Endothelial cell of umbilical vein (primary cell): Measurements from ENCODE around the gene C1orf115.

ENCODE experiments used
- EZH2 ChIP-seq: IDR thresholded peaks from 2 replicates; pipeline ENCODE4 v1.6.1; 2012; ENCODE audit warnings: borderline replicate concordance, low read depth, mild to moderate bottlenecking, moderate library complexity, low read length, inconsistent platforms; ENCODE audit not compliant: severe bottlenecking
- FOS ChIP-seq: IDR thresholded peaks from 2 replicates; pipeline ENCODE4 v1.6.1; 2011; ENCODE audit warnings: mild to moderate bottlenecking, low read length, moderate library complexity, borderline replicate concordance; ENCODE audit not compliant: insufficient read depth
- POLR2A ChIP-seq: IDR thresholded peaks from 2 replicates; pipeline ENCODE4 v1.6.1; 2012; ENCODE audit warnings: low read depth, mild to moderate bottlenecking, control low read depth, low read length
- TF ChIP-seq, protein P1 (sequence below), 2 donors: IDR thresholded peaks; 1 replicate in 1 of 2; 2 replicates in 1 of 2; pipeline ENCODE4 v1.5.1; 2011; ENCODE audit warnings: low read length in 2 of 2, mild to moderate bottlenecking in 2 of 2, moderate library complexity in 2 of 2, control low read depth in 1 of 2, inconsistent platforms in 1 of 2, low read depth in 1 of 2; ENCODE audit not compliant: insufficient read depth in 1 of 2; ENCODE audit errors: extremely low read depth in 1 of 2

DNA sequence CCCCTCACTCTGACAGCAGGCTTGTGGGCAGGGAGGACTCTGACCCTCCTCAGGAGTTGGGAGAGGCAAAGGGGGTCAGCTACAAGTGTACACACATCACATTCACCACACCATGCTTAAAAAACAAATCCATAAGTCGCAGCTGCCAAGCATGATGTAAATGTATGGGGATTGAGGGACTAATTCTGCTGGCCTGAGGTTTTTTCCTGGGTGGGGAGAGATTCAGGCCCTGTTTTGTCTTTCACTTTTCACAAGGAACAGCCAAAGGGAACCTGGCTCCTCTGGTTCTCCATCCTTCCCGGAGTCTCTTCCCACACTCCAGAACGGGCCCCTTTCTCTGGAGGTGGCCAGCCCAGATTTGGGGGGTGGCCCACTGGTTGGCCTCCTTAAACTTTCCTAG, 56.7 kb downstream of the C1orf115 start:
- TF ChIP-seq FOS (no peak), EZH2 (no peak), POLR2A (no peak)
- TF ChIP-seq, protein P1, sequence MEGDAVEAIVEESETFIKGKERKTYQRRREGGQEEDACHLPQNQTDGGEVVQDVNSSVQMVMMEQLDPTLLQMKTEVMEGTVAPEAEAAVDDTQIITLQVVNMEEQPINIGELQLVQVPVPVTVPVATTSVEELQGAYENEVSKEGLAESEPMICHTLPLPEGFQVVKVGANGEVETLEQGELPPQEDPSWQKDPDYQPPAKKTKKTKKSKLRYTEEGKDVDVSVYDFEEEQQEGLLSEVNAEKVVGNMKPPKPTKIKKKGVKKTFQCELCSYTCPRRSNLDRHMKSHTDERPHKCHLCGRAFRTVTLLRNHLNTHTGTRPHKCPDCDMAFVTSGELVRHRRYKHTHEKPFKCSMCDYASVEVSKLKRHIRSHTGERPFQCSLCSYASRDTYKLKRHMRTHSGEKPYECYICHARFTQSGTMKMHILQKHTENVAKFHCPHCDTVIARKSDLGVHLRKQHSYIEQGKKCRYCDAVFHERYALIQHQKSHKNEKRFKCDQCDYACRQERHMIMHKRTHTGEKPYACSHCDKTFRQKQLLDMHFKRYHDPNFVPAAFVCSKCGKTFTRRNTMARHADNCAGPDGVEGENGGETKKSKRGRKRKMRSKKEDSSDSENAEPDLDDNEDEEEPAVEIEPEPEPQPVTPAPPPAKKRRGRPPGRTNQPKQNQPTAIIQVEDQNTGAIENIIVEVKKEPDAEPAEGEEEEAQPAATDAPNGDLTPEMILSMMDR (IDR thresholded peaks at IDR 0.05; ENCODE audit: extremely low read depth in 1 of 2, insufficient read depth in 1 of 2, low read depth in 1 of 2, low read length in 2 of 2) = no peak
